Measurements from ENCODE around the gene GLYATL2.

GRCh38 chr11:58893899-58894298 lies 49.4 kb upstream of the GLYATL2 start:
- TF ChIP-seq CTCF (IDR thresholded peaks at IDR 0.05; ENCODE audit: control extremely low read depth in 1 of 3, insufficient read depth in 1 of 3, low read depth in 1 of 3, low read length in 3 of 3), result no peak
- TF ChIP-seq NRF1 (IDR thresholded peaks at IDR 0.05; ENCODE audit: low read depth, low read length), result no peak
- TF ChIP-seq EP300 (IDR thresholded peaks at IDR 0.05; ENCODE audit: borderline replicate concordance in 1 of 2, low read depth in 2 of 2, low read length in 2 of 2), result no peak
- no peak for TF ChIP-seq RNF2 (IDR thresholded peaks at IDR 0.05; ENCODE audit: borderline replicate concordance, low read depth, low read length, missing control alignments, poor library complexity, severe bottlenecking)
- TF ChIP-seq CREB1 (IDR thresholded peaks at IDR 0.05), result no peak
- TF ChIP-seq CBX5 (IDR thresholded peaks at IDR 0.05; ENCODE audit: low read depth, low read length), result no peak
- TF ChIP-seq KDM5A (IDR thresholded peaks at IDR 0.05; ENCODE audit: low read length), result no peak
- no peak for TF ChIP-seq SP2 (IDR thresholded peaks at IDR 0.05; ENCODE audit: low read length)
- no peak for TF ChIP-seq ATF3 (IDR thresholded peaks at IDR 0.05; ENCODE audit: insufficient read depth, low read depth, low read length)
- TF ChIP-seq SIX5 (IDR thresholded peaks at IDR 0.05; ENCODE audit: low read depth, low read length), result no peak
